Mesendoderm (in vitro differentiated cells): Measurements from ENCODE around the gene BBLN.

Source experiments
- DNase-seq: peaks from one replicate; pipeline ENCODE4 v3.0.0; 2013
- H2AK5ac ChIP-seq: 2 replicates; pipeline ENCODE4 v1.6.1; 2013; ENCODE audit warnings: low read length, inconsistent platforms
- H2BK120ac ChIP-seq: 2 replicates; pipeline ENCODE4 v1.6.1; 2013; ENCODE audit warnings: low read depth, mild to moderate bottlenecking, low read length, moderate library complexity, mixed read lengths
- H2BK15ac ChIP-seq: replicated peaks from 2 replicates; pipeline ENCODE4 v1.6.1; 2013; ENCODE audit warnings: low read depth, mild to moderate bottlenecking, moderate library complexity
- H2BK5ac ChIP-seq: 2 replicates; pipeline ENCODE4 v1.6.1; 2013; ENCODE audit warnings: low read length, inconsistent platforms
- H3K18ac ChIP-seq: 2 replicates; pipeline ENCODE4 v1.6.1; 2013; ENCODE audit warnings: mild to moderate bottlenecking, low read length, mixed read lengths
- H3K23ac ChIP-seq: one replicate; pipeline ENCODE4 v1.6.1; 2013; ENCODE audit warnings: low read length
- H3K27ac ChIP-seq: 2 replicates; pipeline ENCODE4 v1.5.1; 2013; ENCODE audit warnings: low read depth, mild to moderate bottlenecking, inconsistent platforms, low read length, moderate library complexity
- H3K27me3 ChIP-seq: 2 replicates; pipeline ENCODE4 v1.6.1; 2013; ENCODE audit warnings: low read length, control low read depth, mild to moderate bottlenecking, inconsistent platforms; ENCODE audit not compliant: insufficient read depth, poor library complexity
- H3K36me3 ChIP-seq: 2 replicates; pipeline ENCODE4 v1.6.1; 2013; ENCODE audit warnings: low read length, inconsistent platforms; ENCODE audit not compliant: control insufficient read depth, insufficient read depth
- H3K4ac ChIP-seq: one replicate; pipeline ENCODE4 v1.6.1; 2013; ENCODE audit warnings: low read depth, mild to moderate bottlenecking, low read length, moderate library complexity
- H3K4me1 ChIP-seq: 2 replicates; pipeline ENCODE4 v1.6.1; 2013; ENCODE audit warnings: low read depth, low read length, inconsistent platforms; ENCODE audit not compliant: control insufficient read depth
- H3K4me2 ChIP-seq: 2 replicates; pipeline ENCODE4 v1.6.1; 2013; ENCODE audit warnings: low read length
- H3K4me3 ChIP-seq: 2 replicates; pipeline ENCODE4 v1.5.1; 2013; ENCODE audit warnings: mild to moderate bottlenecking, low read length
- H3K56ac ChIP-seq: one replicate; pipeline ENCODE4 v1.6.1; 2013; ENCODE audit warnings: low read length
- H3K79me1 ChIP-seq: 2 replicates; pipeline ENCODE4 v1.6.1; 2013; ENCODE audit warnings: low read length, inconsistent platforms
- H3K79me2 ChIP-seq: 2 replicates; pipeline ENCODE4 v1.6.1; 2013; ENCODE audit warnings: mild to moderate bottlenecking, low read length; ENCODE audit not compliant: control insufficient read depth, insufficient read depth
- H3K9ac ChIP-seq: 2 replicates; pipeline ENCODE4 v1.6.1; 2013; ENCODE audit warnings: low read length, inconsistent platforms
- H4K5ac ChIP-seq: one replicate; pipeline ENCODE4 v1.6.1; 2013; ENCODE audit warnings: low read length
- H4K8ac ChIP-seq: one replicate; pipeline ENCODE4 v1.6.1; 2013; ENCODE audit warnings: low read depth, mild to moderate bottlenecking, control low read depth, low read length, moderate library complexity
- WGBS: extraction: QIAGEN DNeasy Blood & Tissue Kit; methylation state at CpG from one replicate; pipeline ENCODE4 v1.1.7; 2013; ENCODE audit warnings: low lambda C conversion rate, missing lambda C conversion rate; ENCODE audit not compliant: insufficient coverage; ENCODE audit errors: extremely low coverage; 5-methylcytosine and 5-hydroxymethylcytosine counted together

The BBLN gene

DNA sequence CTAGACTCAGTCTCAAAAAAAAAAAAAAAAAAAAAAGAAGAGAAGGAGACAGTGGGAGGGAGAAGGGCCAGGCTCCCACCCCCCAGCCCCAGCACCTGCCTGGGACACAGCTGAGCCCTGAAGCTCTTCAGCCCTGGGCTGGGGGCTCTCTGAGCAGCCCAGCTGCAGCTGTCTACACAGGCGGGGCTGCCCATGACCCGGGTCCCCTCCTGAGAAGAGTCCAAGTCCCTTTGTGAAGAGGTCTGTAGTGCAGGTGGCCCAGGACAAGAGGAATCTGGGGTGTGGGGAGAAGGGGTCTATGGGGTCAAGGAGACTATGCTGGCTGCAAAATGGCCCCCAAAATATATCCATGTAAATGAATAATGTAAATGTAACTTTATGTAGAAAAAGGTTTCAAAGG lies 17.5 kb upstream of the BBLN start:
- no peak overlapping the region for H3K4ac ChIP-seq
- H3K56ac ChIP-seq, result no peak overlapping the region
- no peak overlapping the region for H2BK120ac ChIP-seq
- H2BK5ac ChIP-seq, result no peak overlapping the region
- H3K36me3 ChIP-seq, result no peaks in the 10 kb centered on the region
- H3K27me3 ChIP-seq, result no peaks in the 10 kb centered on the region
- H2AK5ac ChIP-seq, result no peak overlapping the region
- H3K27ac ChIP-seq, result no peak overlapping the region
- H3K79me1 ChIP-seq, result no peaks in the 10 kb centered on the region
- no peak overlapping the region for H2BK15ac ChIP-seq
- H3K79me2 ChIP-seq, result no peaks in the 10 kb centered on the region
- no peak overlapping the region for H3K9ac ChIP-seq
- H3K4me3 ChIP-seq, result no peak overlapping the region
- WGBS, result no CpG with 5 or more reads among the region's 2 CpGs
- H3K23ac ChIP-seq, result no peak overlapping the region
- H3K4me1 ChIP-seq, result no peaks in the 10 kb centered on the region
- H3K4me2 ChIP-seq, result no peak overlapping the region
- H4K5ac ChIP-seq, result no peak overlapping the region
- DNase-seq, result no peak
- no peak overlapping the region for H3K18ac ChIP-seq
- no peak overlapping the region for H4K8ac ChIP-seq

DNA sequence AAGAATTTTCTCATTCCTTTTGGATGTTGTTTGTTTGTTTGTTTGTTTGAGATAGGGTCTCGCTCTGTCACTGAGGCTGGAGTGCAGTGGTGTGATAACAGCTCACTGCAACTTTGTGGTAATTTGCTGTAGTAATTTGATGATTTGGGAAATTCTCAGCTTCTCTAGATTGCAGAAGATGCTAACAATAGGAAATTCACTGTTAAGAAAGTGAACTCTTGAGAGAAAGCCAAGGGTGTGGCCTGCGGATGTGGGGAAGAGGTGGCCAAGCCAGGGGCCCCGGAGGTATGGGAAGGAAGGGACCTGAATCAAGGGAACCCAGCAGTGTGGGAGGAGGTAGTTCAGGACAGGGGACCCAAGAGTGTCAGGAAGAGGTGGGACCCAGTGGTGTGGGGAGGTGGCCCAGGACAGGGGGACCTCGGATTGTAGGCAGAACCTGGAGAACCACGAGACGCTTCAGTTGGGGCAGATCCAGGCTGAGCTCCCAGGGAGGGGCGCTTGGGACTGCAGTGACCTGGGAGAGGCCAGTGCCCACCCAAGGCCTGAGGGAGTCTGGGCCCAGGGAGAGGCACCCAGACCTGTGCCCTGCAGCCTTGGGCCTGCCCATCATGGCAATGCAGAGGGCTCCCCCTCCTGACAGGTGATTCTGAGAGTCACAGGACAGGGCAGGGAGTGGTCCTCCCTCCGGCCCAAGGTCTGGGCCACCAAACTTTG lies 16.4 kb upstream of the BBLN start:
- Histone ChIP-seq H3K18ac (no peak overlapping the region), H3K79me1 (no peaks in the 10 kb centered on the region), H3K27ac (no peak overlapping the region), H2BK5ac (no peak overlapping the region), H4K5ac (no peak overlapping the region), H3K9ac (no peak overlapping the region), H3K23ac (no peak overlapping the region), H3K79me2 (no peaks in the 10 kb centered on the region), H3K56ac (no peak overlapping the region), H3K4me3 (no peak overlapping the region), H2BK15ac (no peak overlapping the region), H4K8ac (no peak overlapping the region), H3K4ac (no peak overlapping the region), H3K36me3 (no peaks in the 10 kb centered on the region), H3K27me3 (no peaks in the 10 kb centered on the region), H3K4me2 (no peak overlapping the region), H3K4me1 (no peaks in the 10 kb centered on the region), H2BK120ac (no peak overlapping the region), H2AK5ac (no peak overlapping the region)
- no CpG with 5 or more reads among the region's 8 CpGs for WGBS
- DNase-seq, result no peak

DNA sequence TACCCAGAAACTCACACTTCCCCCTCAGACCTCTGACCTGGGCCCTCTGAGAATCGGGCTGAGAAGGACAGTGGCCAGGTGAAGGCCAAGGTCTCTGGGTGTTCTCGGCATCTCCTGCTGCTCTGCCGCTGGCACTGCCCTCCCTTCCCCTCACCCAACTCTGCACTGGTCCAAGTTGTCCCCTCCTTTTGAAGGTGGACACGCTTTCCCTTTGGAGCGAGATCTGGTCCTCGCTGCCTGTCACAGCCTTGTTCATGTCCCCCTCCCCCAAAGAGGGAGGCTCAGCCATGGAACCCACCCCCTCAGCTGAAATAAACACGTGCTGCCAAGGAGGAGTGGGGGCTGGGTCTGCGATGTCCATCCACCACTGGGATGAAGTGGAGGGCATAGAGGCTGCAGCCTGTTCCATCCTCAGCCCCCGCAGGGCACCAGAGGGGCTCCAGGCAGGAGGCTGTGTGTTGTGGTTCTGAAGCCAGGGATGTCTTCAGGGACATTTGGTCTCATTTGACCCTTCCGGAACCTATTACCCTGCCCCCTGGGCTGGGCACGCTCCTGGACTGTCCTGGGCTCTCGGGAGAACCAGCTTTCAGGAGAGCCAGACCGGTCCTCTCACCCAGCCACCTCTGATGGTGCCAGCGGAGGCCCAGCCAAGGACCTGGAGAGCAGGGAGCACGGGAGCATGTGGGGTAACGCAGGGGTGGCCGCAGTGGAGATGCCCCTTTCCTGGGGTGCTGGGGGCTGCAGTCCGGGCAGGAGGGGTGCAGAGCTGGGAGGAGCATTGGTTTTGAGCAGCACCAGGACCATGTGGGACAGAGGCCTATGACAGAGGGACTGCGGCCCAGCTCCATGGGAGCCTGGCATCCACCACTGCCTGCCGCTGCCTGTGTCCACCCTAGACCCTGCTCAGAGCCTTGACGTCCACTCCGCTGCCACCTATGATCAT lies 15.6 kb upstream of the BBLN start:
- Histone ChIP-seq H3K36me3 (no peaks in the 10 kb centered on the region), H3K4ac (no peak overlapping the region), H2BK15ac (no peak overlapping the region), H3K23ac (no peak overlapping the region), H3K79me2 (no peaks in the 10 kb centered on the region), H3K18ac (no peak overlapping the region), H3K4me1 (no peaks in the 10 kb centered on the region), H3K56ac (no peak overlapping the region), H2BK120ac (no peak overlapping the region), H4K8ac (no peak overlapping the region), H3K79me1 (no peaks in the 10 kb centered on the region), H3K4me3 (no peak overlapping the region), H3K27ac (no peak overlapping the region), H2AK5ac (no peak overlapping the region), H2BK5ac (no peak overlapping the region), H3K27me3 (no peaks in the 10 kb centered on the region), H3K4me2 (no peak overlapping the region), H4K5ac (no peak overlapping the region), H3K9ac (no peak overlapping the region)
- no peak for DNase-seq
- WGBS, result no CpG with 5 or more reads among the region's 22 CpGs

- WGBS, result no CpG with 5 or more reads among the region's 8 CpGs
Measured at GRCh38 chr9:128145536-128145935, 14.5 kb upstream of the BBLN start.

DNA sequence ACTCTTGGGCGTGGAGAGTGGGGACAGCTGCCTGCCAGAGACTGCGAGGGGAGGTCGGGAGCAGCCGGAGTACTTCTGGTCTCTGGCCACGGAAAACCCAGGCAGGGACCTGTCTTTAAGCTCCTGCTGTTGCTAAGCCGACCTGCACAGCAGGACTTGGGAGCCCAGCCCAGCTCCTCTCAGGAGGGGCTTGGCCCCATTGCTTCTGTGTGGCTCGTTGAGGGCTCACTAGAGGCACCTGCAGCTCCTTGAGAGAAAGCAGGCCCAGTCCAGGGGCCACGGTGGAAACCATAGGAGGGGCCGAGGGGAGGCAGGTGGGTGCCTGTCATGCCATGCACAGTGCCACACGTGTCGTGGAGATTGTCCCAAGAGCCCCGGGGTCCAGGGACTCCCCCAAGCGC lies 14.1 kb upstream of the BBLN start:
- no peak overlapping the region for H3K9ac ChIP-seq
- H3K27me3 ChIP-seq, result no peaks in the 10 kb centered on the region
- no peaks in the 10 kb centered on the region for H3K79me2 ChIP-seq
- no CpG with 5 or more reads among the region's 13 CpGs for WGBS
- H4K8ac ChIP-seq, result no peak overlapping the region
- no peak overlapping the region for H2BK15ac ChIP-seq
- H3K4me1 ChIP-seq, result no peaks in the 10 kb centered on the region
- H3K4ac ChIP-seq, result no peak overlapping the region
- H3K23ac ChIP-seq, result no peak overlapping the region
- H3K36me3 ChIP-seq, result no peaks in the 10 kb centered on the region
- no peak overlapping the region for H2BK120ac ChIP-seq
- no peak overlapping the region for H3K56ac ChIP-seq
- no peak overlapping the region for H2AK5ac ChIP-seq
- no peak overlapping the region for H3K27ac ChIP-seq
- no peak overlapping the region for H3K18ac ChIP-seq
- DNase-seq, result no peak
- no peak overlapping the region for H3K4me3 ChIP-seq
- H3K79me1 ChIP-seq, result no peaks in the 10 kb centered on the region
- H2BK5ac ChIP-seq, result no peak overlapping the region
- no peak overlapping the region for H3K4me2 ChIP-seq
- H4K5ac ChIP-seq, result no peak overlapping the region

More at GRCh38 chr9:128145536-128145935, 14.5 kb upstream of the BBLN start:
- H3K23ac ChIP-seq, result no peak overlapping the region
- H3K4me2 ChIP-seq, result no peak overlapping the region
- no peak overlapping the region for H4K8ac ChIP-seq
- no peak for DNase-seq
- H4K5ac ChIP-seq, result no peak overlapping the region
- H3K4me3 ChIP-seq, result no peak overlapping the region
- no peaks in the 10 kb centered on the region for H3K79me1 ChIP-seq
- no peak overlapping the region for H2BK15ac ChIP-seq
- no peak overlapping the region for H2BK120ac ChIP-seq
- no peak overlapping the region for H3K4ac ChIP-seq
- no peaks in the 10 kb centered on the region for H3K4me1 ChIP-seq
- no peak overlapping the region for H2BK5ac ChIP-seq
- no peak overlapping the region for H2AK5ac ChIP-seq
- no peak overlapping the region for H3K27ac ChIP-seq
- no peak overlapping the region for H3K9ac ChIP-seq
- H3K56ac ChIP-seq, result no peak overlapping the region
- no peaks in the 10 kb centered on the region for H3K27me3 ChIP-seq
- H3K36me3 ChIP-seq, result no peaks in the 10 kb centered on the region
- H3K18ac ChIP-seq, result no peak overlapping the region
- no peaks in the 10 kb centered on the region for H3K79me2 ChIP-seq
